WI38 (cell line): ENCODE data around the gene UCP1.
A peak's percentile ranks its signal among the peaks of the same experiment; 100 is the strongest.

ENCODE experiments used
- H3K4me3 ChIP-seq: 2 replicates; pipeline ENCODE4 v1.5.1; 2011; ENCODE audit warnings: low read depth, mild to moderate bottlenecking, control low read depth, low read length
- CTCF ChIP-seq: IDR thresholded peaks from 2 replicates; pipeline ENCODE4 v1.5.1; 2012; ENCODE audit warnings: low read depth, mild to moderate bottlenecking, control low read depth, low read length

The UCP1 gene

GRCh38 chr4:140607852-140608251 is 39.1 kb upstream of the UCP1 start:
- H3K4me3 ChIP-seq = no peak overlapping the region
- TF ChIP-seq CTCF = no peak

- TF ChIP-seq CTCF = no peak
- H3K4me3 ChIP-seq = no peak overlapping the region
Observed at GRCh38 chr4:140604544-140604943, 35.8 kb upstream of the UCP1 start.

- H3K4me3 ChIP-seq = no peak overlapping the region
- TF ChIP-seq CTCF = no peak
Observed at GRCh38 chr4:140603286-140603685, 34.5 kb upstream of the UCP1 start.

GRCh38 chr4:140602714-140603113 is 34.0 kb upstream of the UCP1 start:
- no peak for TF ChIP-seq CTCF
- no peak overlapping the region for H3K4me3 ChIP-seq

GRCh38 chr4:140600408-140600807 is 31.6 kb upstream of the UCP1 start:
- no peak overlapping the region for H3K4me3 ChIP-seq
- no peak for TF ChIP-seq CTCF

- no peak overlapping the region for H3K4me3 ChIP-seq
- 0 out of 2 replicates have a peak, but pooled peaks have one; percentile 14 for TF ChIP-seq CTCF
Observed at GRCh38 chr4:140595065-140595464, 26.3 kb upstream of the UCP1 start.

- no peak for TF ChIP-seq CTCF
Observed at GRCh38 chr4:140584439-140584838, 15.7 kb upstream of the UCP1 start.

More at GRCh38 chr4:140584439-140584838, 15.7 kb upstream of the UCP1 start:
- no peak overlapping the region for H3K4me3 ChIP-seq
